ENCODE results near the gene NMD3.
"Not testable (repeated sequence)": the region's sequence is repeated elsewhere in the genome, so short reads cannot be mapped to it uniquely, and the experiment has no call there.

The NMD3 gene

DNA sequence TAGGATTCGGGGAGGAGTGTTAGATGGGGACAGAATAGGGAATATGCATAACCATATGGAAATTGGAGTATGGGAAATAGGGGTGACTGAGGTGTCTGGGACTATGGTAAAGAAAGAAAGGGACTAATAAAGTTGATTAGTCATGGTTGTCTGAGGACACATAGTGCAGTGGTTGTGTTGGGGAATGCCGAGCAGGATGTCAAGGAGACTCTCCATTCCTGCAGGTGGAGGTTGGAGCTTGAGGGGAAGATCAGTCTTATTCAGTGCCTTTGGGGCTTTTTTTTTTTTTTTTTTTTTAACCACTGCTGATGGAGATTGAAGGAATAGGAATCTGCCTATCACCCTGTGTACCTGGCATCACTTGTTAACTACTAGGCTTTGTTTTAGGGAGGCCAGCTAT, 10.8 kb downstream of the NMD3 start:
- DNase-seq (ENCODE audit: low read depth) = no peak

DNA sequence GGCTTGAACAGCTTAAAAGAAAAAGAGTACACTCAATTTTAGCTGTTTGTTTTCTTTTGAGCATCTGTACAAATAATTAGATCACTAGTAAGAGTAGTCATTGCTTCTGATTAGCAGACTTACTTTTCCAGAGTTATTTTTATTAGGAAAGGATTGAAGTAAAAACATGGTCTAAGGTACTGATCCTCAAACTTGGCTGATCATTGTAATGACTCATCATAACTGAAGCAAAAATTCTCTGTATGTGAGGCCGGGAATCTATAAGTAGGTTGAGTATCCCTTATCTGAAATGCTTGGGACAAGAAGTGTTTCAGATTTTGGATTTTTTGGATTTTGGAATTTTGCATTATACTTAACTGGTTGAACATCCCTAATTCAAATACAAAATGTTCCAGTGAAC, 12.4 kb downstream of the NMD3 start:
- DNase-seq (ENCODE audit: low read depth) = peak; percentile 26

DNA sequence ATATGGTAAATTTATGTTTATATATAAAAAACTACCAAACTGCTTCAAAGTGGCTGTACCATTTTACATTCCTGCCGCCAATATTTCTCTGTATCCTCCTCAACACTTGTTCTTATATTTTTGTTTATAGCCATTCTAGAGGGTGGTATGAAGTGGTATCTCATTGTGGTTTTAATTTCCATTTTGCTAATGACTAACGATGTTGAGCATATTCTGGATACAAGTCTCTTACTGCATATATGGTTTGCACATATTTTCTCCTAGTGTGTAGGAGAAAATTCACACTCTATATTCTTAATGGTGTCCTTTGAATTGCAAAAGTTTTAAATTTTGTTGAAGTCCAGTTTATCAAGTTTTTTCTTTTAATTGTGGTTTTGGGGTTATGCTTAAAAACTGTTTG, 15.1 kb downstream of the NMD3 start:
- no peak for DNase-seq (ENCODE audit: low read depth)

DNA sequence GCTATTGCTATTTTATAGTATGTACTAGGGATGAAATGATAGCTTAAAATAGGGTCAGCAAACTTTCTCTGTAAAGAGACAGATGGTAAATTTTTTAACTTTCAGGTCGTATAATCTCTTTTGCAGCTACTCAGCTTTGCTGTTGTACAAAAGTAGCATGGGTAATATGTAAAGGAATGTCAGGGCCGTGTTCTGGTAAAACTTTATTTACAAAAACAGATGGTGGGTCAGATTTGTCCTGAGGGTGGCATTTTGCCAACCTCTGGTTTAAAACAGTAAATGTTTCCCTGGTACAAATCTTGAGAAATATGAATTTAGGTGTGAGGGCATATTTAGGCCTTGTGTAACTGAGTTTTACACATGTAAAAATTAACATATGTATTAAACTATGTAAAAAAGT, 18.6 kb downstream of the NMD3 start:
- DNase-seq (ENCODE audit: low read depth) = no peak

DNA sequence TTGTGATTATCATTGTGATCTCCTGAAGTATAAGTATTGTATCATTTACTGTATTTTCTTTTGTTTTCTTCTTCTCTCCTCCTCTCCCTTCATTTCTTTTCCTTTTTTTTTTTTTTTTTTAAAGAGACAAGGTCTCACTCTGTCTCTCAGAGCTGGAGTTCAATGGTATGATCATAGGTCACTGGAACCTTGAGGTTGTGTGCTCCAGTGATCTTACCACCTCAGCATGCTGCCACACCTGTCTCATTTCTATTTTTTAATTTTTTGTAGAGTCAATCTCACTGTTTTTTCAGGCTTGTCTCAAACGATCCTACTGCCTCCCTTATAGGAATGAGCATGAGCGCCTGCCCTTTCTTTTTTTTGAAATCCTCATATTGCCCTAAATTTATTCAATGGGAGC, 23.4 kb downstream of the NMD3 start:
- DNase-seq (ENCODE audit: low read depth) = no peak

DNA sequence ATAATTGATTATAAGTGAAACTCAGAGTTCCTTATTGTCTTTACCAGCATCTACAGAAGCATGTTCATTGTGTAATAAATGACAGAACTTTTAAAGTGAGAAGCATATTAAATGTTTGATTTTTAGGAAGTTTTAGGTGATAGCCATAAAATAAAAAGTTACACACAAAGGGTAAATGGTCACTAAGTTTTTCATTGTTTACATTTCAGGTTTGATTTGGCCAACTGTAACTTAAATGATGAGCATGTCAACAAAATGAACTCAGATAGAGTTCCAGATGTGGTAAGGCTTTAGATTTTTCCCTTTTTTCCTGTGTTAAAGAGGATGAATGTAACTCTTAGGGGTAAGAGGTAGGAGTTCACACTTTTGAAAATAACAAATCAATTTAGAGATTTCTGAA, 25.9 kb downstream of the NMD3 start:
- no peak for DNase-seq (ENCODE audit: low read depth)

DNA sequence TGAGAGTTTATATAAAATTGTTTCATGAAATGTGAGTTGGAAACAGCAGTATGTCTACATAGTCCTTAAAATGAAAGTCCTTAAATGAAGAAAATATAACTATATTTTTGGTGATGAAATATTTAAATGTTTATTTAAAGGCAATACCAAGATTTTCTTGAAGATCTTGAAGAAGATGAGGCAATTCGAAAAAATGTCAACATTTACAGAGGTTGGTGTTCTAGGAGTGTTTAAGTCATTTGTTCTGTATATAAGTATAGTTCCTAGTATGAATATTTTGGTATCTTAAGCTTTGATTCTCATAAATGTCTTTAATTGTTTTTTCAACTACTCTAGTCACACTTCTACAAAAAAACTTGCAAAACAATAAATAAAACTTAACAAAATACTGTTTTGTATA, 29.0 kb downstream of the NMD3 start:
- DNase-seq (ENCODE audit: low read depth) = no peak

DNA sequence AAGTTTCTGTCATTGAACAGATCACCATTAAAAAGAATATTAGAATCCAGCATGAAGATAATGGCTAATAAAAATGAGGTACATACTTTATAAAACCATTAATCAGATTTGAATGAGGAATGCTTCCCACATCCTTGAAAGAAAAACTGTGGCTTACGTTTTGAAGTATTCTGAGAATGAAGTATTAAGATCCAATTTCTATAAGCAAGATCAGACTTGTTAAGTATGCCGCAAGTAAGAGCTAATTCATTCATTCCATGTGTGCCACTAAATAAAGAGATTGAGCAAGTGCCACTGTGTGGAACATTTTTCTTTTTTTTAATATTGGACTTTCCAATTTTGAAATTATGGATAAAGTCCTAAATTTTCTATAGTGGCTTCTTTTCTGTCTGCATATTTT, 30.6 kb downstream of the NMD3 start:
- no peak for DNase-seq (ENCODE audit: low read depth)

DNA sequence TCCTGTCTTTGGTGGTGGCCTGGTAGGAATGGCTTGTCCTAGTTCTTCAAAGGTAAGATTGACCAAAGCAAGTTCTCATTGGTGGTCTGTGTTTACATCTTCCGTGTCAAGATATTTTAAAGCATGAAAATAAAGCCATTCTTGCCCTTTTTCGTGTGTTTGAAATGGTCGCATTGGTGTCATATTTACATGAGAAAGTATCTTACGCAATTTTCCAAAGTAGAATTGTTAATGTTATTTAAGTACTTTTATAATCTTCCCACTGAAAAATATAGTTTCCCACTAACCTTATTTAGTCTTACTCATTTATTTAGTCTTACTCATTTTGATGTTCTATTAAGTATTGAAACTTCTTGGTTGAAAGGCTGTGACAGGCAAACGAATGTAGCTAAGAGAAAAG, 31.0 kb downstream of the NMD3 start:
- DNase-seq (ENCODE audit: low read depth) = no peak

DNA sequence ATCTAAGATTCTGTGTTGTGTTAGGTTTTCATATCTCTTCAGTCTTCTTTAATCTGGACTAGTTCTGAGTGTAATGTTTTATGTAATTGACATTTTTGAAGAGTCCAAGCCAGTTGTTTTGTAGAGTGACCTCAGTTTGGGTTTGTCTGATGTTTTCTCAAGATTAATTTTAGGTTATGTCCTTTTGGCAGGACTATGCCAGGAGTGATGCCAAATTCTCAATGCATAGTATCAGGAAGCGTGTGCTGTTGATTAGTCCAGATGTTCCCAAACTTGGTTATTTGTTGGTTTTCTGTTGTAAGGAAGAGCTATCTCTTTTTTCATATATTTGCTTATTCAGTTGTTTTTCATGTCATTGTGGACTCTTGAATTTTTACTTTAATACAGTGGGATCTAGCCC, 32.6 kb downstream of the NMD3 start:
- no peak for DNase-seq (ENCODE audit: low read depth)

DNA sequence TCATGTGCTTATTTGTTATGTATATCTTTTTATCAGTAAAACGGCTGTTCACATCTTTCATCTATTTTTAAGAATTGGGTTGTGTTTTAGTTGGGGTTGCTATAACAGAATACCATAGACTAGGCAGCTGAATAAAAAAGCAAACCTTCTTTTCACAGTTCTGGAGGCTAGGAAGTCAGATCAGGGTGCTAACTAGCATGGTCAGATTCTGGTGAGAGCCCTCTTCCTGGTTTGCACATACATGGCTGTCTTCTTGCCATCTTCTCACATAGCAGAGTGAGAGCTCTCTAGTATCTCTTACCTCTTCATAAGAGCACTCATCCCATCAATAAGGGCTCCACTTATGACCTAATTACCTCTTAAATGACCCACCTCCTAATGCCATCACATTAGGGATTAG, 33.8 kb downstream of the NMD3 start:
- DNase-seq (ENCODE audit: low read depth) = no peak

DNA sequence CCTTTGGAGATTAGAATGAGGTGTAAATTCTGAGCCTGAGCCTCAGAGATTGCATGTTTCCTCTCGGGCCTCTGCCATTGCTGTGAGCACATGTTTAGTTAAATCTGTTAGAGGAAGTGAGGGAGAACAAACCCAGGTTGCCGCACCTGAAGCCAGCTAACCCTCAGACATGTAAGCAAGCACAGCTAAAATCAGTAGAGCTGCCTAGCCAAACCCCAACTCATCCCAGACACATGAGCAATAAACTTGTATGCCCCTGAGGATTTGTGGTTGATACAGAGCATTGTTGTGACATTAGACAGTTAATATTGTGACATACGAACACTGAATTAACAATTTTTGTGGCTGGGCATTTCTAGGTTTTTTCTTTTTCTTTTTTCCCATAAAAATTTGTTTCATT, 41.9 kb downstream of the NMD3 start:
- DNase-seq (ENCODE audit: low read depth) = peak; percentile 41

DNA sequence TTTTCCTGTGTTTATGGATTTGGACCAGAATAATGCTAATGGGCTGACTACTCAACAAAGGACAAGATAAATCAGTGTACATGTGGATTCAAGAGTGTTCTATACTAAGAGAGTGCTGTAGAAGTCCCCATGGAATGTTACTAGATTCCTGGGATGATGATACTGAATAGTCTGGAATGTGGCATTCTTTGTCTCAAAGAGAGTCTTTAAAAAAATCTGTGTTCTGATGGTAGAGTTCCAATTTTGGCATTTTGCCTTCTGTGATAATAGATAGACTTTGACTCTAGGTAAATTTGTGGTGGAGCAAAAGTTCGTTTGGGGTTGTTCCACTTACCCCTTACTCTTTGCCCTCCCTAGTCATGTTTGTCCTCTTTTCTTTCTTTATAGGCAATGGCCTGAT, 43.7 kb downstream of the NMD3 start:
- no peak for DNase-seq (ENCODE audit: low read depth)

DNA sequence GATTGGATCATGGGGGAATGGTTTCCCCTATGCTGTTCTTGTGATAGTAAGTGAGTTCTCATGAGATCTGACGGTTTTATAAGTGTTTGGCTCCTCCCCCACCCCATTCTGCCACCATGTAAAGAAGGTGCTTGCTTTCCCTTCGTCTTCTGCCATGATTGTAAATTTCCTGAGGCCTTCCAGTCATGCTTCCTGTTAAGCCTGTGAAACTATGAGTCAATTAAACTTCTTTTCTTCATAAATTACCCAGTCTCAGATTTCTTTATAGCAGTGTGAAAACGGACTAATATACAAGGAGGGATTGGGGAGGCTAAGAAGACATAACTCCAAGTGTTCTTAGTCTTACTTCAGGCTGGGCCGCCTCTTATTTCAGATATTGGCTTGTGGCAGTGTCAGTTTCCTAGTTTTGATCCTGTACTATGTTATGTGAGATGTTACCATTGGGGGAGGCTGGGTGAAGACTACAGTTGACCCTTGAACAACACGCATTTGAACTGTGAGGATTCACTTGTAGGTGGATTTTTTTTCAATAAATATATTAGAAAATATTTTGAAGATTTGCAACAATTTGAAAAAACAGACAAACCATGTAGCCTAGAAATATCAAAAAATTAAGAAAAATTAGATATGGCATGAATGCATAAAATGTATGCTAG, 44.9 kb downstream of the NMD3 start:
- DNase-seq (ENCODE audit: low read depth) = no peak

DNA sequence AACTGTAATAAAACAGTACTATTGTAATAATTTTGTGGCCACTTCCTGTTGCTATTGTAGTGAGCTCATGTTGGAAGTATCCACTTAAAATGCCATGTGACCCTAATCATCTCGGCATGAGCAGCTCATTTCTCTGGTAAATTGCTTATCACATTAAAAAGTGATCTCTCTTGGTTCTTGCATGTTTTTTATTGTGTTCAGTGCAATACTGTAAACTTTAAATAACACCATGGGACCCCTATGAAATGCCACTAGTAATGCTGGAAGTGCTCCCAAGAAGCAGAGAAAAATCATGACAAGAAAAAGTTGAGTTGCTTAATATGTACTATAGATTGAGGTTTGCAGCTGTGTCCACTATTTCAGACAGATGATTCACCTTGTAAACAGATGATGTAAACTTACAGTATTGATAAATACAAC, 45.6 kb downstream of the NMD3 start:
- peak; percentile 57 for DNase-seq (ENCODE audit: low read depth)

DNA sequence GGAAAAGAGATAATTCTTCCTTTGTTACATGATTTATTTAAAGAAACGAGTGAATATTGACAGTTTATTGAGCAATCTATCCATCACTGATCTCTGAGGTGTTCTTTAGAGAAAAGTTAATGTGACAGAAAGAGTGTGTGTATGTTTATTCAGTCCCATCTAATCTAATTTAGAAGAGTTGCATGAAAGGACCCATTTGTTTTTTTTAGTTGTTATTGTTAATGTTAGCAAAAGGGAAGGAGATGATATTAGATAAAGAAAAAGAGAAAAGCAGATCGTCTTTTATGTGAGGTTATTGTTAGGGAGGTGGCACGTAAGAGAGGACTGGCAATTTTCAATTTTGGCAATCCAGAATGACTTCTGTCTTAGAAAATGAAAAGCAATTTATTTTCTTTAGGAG, 46.5 kb downstream of the NMD3 start:
- no peak for DNase-seq (ENCODE audit: low read depth)

DNA sequence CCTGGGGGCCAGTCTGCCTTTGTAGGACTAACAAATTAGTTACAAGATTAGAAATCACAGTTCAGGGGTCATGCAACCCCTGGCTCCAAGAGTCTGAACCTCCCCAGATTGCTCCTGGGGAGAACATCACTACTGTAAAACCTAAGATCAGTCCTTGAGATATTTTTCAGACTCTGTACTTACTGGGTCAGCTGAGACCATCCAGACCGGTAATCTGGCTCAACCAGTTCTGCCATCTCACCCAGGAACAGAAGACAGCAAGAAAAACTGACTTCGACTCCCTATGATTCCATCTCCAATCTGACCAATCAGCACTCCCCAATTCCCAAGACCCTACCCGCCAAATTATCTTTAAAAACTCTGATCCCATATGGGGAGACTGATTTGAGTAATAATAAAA, 47.5 kb downstream of the NMD3 start:
- DNase-seq (ENCODE audit: low read depth) = no peak

DNA sequence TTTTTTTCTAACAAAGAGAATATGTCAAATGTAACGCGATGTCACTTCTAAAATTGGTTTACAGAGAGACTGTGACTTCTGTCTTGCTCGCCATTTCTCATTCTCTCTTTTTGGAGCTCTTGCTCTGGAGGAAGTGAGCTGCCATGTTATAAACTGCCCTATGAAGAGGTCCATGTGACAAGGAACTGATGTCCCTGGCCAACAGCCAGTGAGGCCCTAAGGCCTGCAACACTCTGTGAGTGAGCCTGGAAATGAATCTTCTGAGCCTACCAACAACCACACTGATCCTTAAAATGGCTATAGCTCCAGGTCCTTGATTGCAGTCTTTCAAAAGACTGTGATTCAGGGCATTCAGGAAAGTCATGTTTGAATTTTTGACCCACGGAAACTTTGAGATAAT, 49.9 kb downstream of the NMD3 start:
- DNase-seq (ENCODE audit: low read depth) = no peak

DNA sequence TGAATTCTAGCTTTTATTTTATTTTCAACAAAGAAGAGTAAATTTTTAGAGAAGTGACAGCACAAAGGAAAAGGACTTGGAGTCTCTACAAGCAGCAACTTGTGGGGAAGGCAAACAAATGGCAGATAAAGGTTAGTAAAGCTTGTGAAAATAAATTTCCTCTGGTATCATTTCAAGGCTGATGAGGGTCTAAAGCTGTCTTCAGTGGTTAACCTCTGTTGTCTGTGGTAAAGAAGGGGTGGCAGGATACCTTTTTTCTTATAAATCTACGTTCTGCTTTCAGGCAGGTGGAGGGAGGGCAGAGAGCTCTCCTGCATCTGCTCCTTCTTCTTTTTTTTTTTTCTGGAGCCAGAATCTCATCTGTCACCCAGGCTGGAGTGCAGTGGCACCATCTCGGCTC, 50.5 kb downstream of the NMD3 start:
- no peak for DNase-seq (ENCODE audit: low read depth)

DNA sequence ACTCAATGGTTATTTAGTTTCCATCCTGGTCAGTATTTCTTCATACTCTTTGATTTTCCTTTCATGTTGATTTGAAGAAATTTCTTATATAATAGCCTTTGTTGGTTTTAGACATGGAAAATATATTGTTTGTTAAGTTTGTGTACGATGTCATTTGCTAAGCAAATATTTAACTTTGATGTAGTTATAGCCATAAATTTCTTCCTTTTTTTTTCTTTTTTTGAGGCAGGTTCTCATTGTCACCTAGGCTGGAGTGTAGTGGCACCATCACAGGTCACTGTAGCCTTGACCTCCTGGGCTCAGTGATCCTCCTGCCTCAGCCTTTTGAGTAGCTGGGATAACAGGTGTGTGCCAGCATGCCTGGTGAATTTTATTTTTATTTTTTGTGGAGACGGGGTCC, 51.4 kb downstream of the NMD3 start:
- DNase-seq (ENCODE audit: low read depth) = no peak

DNA sequence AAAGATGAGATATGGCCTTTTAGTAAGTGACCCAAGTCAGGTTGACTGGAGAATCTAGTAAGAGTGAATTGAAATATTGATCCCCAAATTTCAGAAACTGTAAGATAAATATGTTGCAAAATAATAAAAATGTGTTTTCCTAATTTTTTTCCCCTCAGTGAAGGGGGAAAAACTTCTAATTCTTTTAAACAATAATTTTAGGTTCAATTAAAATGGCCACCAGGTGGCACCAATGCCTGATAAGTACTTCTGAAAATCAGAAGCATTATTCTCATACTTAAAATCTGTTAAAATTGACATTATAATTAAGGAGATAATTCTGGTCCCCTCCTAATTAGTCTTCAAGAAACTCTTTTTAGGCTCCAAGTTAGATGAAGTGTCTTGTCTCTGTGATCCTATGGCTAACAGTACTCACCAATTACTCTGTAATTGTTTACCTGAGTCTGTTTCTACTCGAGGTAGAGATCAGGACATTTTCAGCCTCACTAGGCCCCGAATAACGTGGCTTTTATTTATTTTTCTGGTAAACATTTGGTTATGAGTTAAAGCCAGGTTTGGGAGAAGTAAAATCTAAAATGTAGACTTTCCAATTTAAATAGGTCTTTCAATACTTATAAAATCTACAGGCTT, 52.6 kb downstream of the NMD3 start:
- DNase-seq (ENCODE audit: low read depth) = no peak

DNA sequence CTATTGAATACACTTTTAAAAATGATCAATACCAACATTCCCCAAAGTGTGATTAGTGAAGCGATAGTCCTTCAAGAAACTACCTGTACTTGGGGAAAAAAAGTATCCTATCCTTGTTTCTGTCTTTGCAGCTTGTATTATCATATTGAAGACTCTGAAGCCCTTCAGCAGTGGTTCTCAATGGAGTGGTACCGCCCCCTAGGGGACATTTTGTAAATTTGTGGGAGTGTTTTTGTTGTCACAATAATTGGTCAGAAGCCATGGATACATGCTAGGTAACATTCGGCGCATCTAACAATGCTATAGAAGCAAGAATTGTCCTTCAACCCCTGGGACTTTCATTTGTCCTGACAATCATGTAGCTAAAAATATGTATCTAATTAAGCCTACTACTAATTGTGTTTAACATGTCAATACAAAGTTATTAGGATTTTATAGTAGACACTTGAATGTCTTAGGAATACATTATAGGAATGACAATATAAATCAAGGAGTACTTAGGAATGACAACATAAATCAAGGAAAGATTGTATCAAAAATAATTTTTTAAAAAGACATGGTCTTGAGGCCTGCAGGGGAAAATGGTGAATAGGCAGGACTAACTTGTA, 53.7 kb downstream of the NMD3 start:
- DNase-seq (ENCODE audit: low read depth) = no peak

DNA sequence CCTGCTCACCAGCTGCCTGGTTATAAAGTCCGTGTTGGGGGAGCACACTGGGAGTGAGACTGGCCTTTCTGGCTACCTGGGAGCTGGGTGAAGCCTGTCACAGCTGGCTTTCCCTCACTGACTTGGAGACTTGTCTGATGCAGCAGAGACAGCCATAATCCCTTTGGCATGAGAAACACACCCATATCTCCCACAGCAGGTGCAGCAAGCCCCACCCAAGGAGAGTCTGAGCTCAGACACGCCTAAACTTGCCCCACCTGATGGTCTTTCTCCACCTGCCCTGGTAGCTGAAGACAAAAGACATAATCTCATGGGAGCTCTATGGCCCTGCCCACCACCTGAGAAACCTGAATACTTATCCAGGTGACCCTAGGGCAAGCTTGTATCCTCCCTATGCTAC, 54.8 kb downstream of the NMD3 start:
- no peak for DNase-seq (ENCODE audit: low read depth)

DNA sequence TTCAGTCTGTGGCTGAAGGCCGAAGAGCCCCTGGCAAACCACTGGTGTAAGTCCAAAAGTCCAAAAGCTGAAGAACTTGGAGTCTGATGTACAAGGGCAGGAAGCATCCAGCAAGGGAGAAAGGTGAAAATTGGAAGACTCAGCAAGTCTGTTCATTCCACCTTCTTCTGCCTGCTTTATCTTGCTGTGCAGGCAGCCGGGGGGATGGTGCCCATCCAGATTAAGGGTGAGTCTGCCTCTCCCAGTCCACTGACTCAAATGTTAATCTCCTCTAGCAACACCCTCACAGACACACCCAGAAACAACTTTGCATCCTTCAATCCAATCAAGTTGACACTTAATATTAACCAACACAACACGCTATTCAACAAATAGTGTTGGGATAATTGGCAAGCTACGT, 61.3 kb downstream of the NMD3 start:
- DNase-seq (ENCODE audit: low read depth) = not testable (repeated sequence)
